OCI-LY1 (cell line): ENCODE results near the gene GTPBP3.

Experiments
- EZH2 ChIP-seq: fragments of 200-600 bp; sonication (generic), shearing (Covaris generic); IDR thresholded peaks from 2 replicates; pipeline ENCODE4 v1.8.0; 2017; ENCODE audit warnings: borderline replicate concordance, mixed run types, mild to moderate bottlenecking, antibody characterized with exemption, low read length, moderate library complexity, mixed read lengths
- TF ChIP-seq, protein P1 (sequence below): fragments of 200-600 bp; sonication (generic), shearing (Covaris generic); IDR thresholded peaks from 2 replicates; pipeline ENCODE4 v1.5.1; 2017; ENCODE audit warnings: mild to moderate bottlenecking, antibody characterized with exemption, low read length, moderate library complexity, mixed read lengths

- TF ChIP-seq, protein P1, sequence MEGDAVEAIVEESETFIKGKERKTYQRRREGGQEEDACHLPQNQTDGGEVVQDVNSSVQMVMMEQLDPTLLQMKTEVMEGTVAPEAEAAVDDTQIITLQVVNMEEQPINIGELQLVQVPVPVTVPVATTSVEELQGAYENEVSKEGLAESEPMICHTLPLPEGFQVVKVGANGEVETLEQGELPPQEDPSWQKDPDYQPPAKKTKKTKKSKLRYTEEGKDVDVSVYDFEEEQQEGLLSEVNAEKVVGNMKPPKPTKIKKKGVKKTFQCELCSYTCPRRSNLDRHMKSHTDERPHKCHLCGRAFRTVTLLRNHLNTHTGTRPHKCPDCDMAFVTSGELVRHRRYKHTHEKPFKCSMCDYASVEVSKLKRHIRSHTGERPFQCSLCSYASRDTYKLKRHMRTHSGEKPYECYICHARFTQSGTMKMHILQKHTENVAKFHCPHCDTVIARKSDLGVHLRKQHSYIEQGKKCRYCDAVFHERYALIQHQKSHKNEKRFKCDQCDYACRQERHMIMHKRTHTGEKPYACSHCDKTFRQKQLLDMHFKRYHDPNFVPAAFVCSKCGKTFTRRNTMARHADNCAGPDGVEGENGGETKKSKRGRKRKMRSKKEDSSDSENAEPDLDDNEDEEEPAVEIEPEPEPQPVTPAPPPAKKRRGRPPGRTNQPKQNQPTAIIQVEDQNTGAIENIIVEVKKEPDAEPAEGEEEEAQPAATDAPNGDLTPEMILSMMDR, result no peak
- TF ChIP-seq EZH2, result no peak
These were observed 17.7 kb upstream of the GTPBP3 start for GRCh38 chr19:17319473-17320238.
